Lung (tissue), 12 donors: ENCODE measurements around the gene UVSSA. TPM values are rescaled to one million over a fixed set of nuclear protein-coding genes. Genes with fewer than 3 reads are reported as not detected.

Experiments used
- ATAC-seq: fragments of 200-7000 bp; cut with Tn5 transposase; one replicate; pipeline ENCODE4 v1.9.1; 2020; ENCODE audit warnings: moderate number of reproducible peaks; ENCODE audit not compliant: insufficient read depth, low FRiP score
- DNase-seq, 3 donors: peaks; one replicate each; pipeline ENCODE4 v3.0.0-alpha.2; 2013 to 2017
- H3K27ac ChIP-seq, 2 donors: one replicate each; pipeline ENCODE4 v1.5.1; 2013; ENCODE audit warnings: mild to moderate bottlenecking in 2 of 2, moderate library complexity in 2 of 2, control low read depth in 1 of 2, inconsistent platforms in 1 of 2, low read depth in 1 of 2, low read length in 1 of 2
- H3K27me3 ChIP-seq, 3 donors: one replicate each; pipeline ENCODE4 v1.5.1; 2013; ENCODE audit warnings: low read length in 2 of 3; ENCODE audit not compliant: control insufficient read depth in 3 of 3, insufficient read depth in 3 of 3
- H3K36me3 ChIP-seq, 4 donors: one replicate each; pipeline ENCODE4 v1.5.1; 2013; ENCODE audit warnings: low read length in 4 of 4, mild to moderate bottlenecking in 1 of 4, moderate library complexity in 1 of 4; ENCODE audit not compliant: control insufficient read depth in 4 of 4, insufficient read depth in 4 of 4
- H3K4me1 ChIP-seq, 5 donors: one replicate each; pipeline ENCODE4 v1.5.1; 2013; ENCODE audit warnings: low read length in 5 of 5, mild to moderate bottlenecking in 2 of 5, moderate library complexity in 1 of 5; ENCODE audit not compliant: control insufficient read depth in 5 of 5, insufficient read depth in 5 of 5
- H3K4me3 ChIP-seq: one replicate; pipeline ENCODE4 v1.5.1; 2013; ENCODE audit warnings: mild to moderate bottlenecking, control low read depth, moderate library complexity
- H3K9ac ChIP-seq, 2 donors: one replicate each; pipeline ENCODE4 v1.5.1; 2013; ENCODE audit warnings: low read length in 2 of 2, control low read depth in 1 of 2; ENCODE audit not compliant: insufficient read depth in 1 of 2
- H3K9me3 ChIP-seq, 4 donors: one replicate each; pipeline ENCODE4 v1.5.1; 2013; ENCODE audit warnings: low read length in 3 of 4, mild to moderate bottlenecking in 1 of 4, moderate library complexity in 1 of 4; ENCODE audit not compliant: control insufficient read depth in 4 of 4, insufficient read depth in 3 of 4
- CTCF ChIP-seq: IDR thresholded peaks from 2 replicates; pipeline ENCODE4 v1.5.1; 2012; ENCODE audit warnings: mild to moderate bottlenecking; ENCODE audit errors: control extremely low read depth, extremely low read depth
- WGBS, 2 donors: extraction: QIAGEN DNeasy Blood & Tissue Kit; methylation state at CpG; one replicate each; pipeline ENCODE4 v1.1.7; 2013; 5-methylcytosine and 5-hydroxymethylcytosine counted together
- polyA plus RNA-seq, 2 donors: library from polyadenylated mRNA; stranded (reverse); fragments of 200-250 nt; gene quantifications; one replicate each; pipeline ENCODE4 v1.2.1, GENCODE V29; 2013
- total RNA-seq, 2 donors: library from RNA; depleted of rRNA in 1 of 2; stranded (reverse); fragments of >200 nt in 1 of 2; gene quantifications; one replicate each; pipeline ENCODE4 v1.2.1, GENCODE V29; 2014 to 2021
- donor health status: control.
- donor health status: control.
- donor health status: Bipolar disorder and iron deficiency.
- donor health status: healthy.
- donor health status: DM: yes; HTN: yes; CAD: no.

The UVSSA gene
- total and polyA plus RNA-seq, 4 donors: 9.8 to 50.9 (median 17.7) TPM

GRCh38 chr4:1364217-1364616 lies 17.2 kb downstream of the UVSSA start:
- peaks cover 0 to 45% (median 0%) of the 10 kb centered on the region in 4 donors for H3K36me3 ChIP-seq
- H3K9me3 ChIP-seq: no peaks in the 10 kb centered on the region
- WGBS, 2 donors: 90 to 96% methylated on average over 16 to 18 of the region's 18 CpGs
- DNase-seq: no peak
- TF ChIP-seq CTCF: no peak
- H3K27ac ChIP-seq: no peak overlapping the region
- no peaks in the 10 kb centered on the region for H3K27me3 ChIP-seq
- no peak overlapping the region for H3K9ac ChIP-seq
- peaks cover 0 to 5% (median 0%) of the 10 kb centered on the region in 5 donors for H3K4me1 ChIP-seq
- no peak for ATAC-seq
- no peak overlapping the region for H3K4me3 ChIP-seq

DNA sequence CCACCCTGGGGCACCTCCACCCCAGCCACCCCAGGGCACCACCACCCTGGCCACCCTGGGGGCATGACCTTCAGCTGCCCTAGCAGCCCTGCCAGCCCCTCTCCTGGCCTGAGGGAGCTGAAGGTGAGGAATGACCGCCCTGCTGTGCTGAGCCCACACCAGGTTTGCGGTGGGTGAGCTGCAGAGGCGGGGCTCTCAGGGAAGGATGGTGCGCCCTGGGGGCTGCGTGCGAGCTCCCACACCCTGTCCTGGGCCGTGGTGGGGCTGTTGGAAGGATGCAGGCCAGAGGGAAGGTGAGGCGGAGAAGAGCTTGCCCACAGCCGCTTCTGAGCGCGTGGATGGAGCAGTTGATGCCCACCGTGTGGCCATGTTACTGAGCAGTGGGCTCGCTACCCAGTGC lies 17.7 kb downstream of the UVSSA start:
- H3K27ac ChIP-seq: peak overlapping the region in 1 of 2 donors; percentile 44
- no peak for TF ChIP-seq CTCF
- H3K9ac ChIP-seq: no peak overlapping the region
- peaks cover 0 to 5% (median 0%) of the 10 kb centered on the region in 5 donors for H3K4me1 ChIP-seq
- no peaks in the 10 kb centered on the region for H3K27me3 ChIP-seq
- ATAC-seq (no peak), DNase-seq (no peak)
- H3K36me3 ChIP-seq: peaks cover 0 to 43% (median 0%) of the 10 kb centered on the region in 4 donors
- no peak overlapping the region for H3K4me3 ChIP-seq
- H3K9me3 ChIP-seq: no peaks in the 10 kb centered on the region
- 95 to 98% methylated on average over 13 of the region's 13 CpGs for WGBS, 2 donors

DNA sequence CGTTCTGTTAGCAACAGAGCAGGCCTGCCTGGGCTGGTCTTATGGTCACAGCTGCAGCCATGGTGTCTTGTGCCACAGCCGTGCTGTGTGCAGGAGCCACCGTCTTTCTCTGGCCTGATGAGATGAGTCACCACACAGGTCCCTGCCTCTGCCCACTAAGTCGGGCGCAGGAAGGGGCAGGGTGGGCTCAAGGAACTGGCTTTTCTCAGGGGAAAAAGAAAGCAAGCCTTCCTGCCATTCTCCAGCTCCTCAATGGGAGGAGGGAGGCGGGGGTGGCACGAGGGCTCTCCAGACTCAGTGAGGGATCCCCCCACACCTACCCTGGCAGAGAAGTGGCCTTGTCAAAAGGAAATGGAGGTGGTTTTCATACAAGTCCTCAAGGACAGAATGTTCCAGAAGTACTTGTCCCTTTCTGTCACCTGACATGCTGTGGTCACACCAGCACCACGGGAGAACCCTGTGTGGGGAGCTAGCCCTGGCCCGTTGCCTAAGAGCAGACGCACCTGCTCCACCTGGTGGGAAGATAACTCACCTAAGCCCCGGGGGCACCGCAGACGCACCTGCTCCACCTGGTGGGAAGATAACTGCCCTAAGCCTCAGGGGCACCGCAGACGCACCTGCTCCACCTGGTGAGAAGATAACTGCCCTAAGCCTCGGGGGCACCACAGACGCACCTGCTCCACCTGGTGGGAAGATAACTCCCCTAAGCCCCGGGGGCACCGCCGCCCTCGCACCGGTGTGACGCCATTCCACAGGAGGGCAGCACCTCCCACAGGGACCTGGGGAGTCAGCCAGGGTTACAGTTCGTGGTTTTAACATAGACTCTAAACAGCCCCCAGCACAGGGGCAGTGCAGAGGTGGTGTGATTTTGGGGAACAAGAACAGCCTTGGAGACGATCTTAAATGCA lies 18.5 kb downstream of the UVSSA start:
- ATAC-seq (peak; percentile 69), DNase-seq (peak in 1 of 3 donors; percentile 13)
- Histone ChIP-seq H3K27ac (peak overlapping the region in 1 of 2 donors; percentile 44), H3K9me3 (no peaks in the 10 kb centered on the region), H3K4me3 (no peak overlapping the region), H3K27me3 (no peaks in the 10 kb centered on the region), H3K4me1 (peaks cover 0 to 5% (median 0%) of the 10 kb centered on the region in 5 donors), H3K36me3 (peaks cover 0 to 44% (median 0%) of the 10 kb centered on the region in 4 donors), H3K9ac (no peak overlapping the region)
- no peak for TF ChIP-seq CTCF
- WGBS, 2 donors: 70 to 84% methylated on average over 25 of the region's 25 CpGs
